ENCODE measurements around the gene BTK. TPM values are rescaled to one million over a fixed set of nuclear protein-coding genes. Genes with fewer than 3 reads are reported as not detected.

BTK gene
- total RNA-seq, 1 donor from 2014 or later: 0.43 TPM

- TF ChIP-seq EZH2 (IDR thresholded peaks at IDR 0.05; ENCODE audit: insufficient read depth, low read length): no peak
- no peak for TF ChIP-seq CTCF (IDR thresholded peaks at IDR 0.05; ENCODE audit: insufficient read depth, low read depth, low read length)
- no peaks in the 10 kb centered on the region for H3K9me3 Mint-ChIP-seq (ENCODE audit: unreplicated experiment)
- FAIRE-seq: peak; percentile 93
These were observed 15.0 kb downstream of the BTK start for GRCh38 chrX:101370888-101371504.

GRCh38 chrX:101369687-101370086 is 16.3 kb downstream of the BTK start:
- H2AFZ ChIP-seq (ENCODE audit: low read depth, low read length): no peak overlapping the region
- H3K4me1 ChIP-seq (ENCODE audit: insufficient read depth, low read length): no peaks in the 10 kb centered on the region
- TF ChIP-seq CTCF (IDR thresholded peaks at IDR 0.05; ENCODE audit: insufficient read depth, low read depth, low read length) (no peak), EZH2 (IDR thresholded peaks at IDR 0.05; ENCODE audit: insufficient read depth, low read length) (no peak)
- no peaks in the 10 kb centered on the region for H3K79me2 ChIP-seq (ENCODE audit: insufficient read depth, low read length)
- no peaks in the 10 kb centered on the region for H4K20me1 ChIP-seq (ENCODE audit: insufficient read depth, low read length)
- Mint-ChIP-seq H3K36me3 (ENCODE audit: low read depth, unreplicated experiment) (no peaks in the 10 kb centered on the region), H3K4me1 (ENCODE audit: low read depth, unreplicated experiment) (no peaks in the 10 kb centered on the region), H3K4me3 (ENCODE audit: unreplicated experiment) (no peak overlapping the region), H3K27ac (ENCODE audit: unreplicated experiment) (no peak overlapping the region), H3K9me3 (ENCODE audit: unreplicated experiment) (no peaks in the 10 kb centered on the region), H3K27me3 (ENCODE audit: low read depth, unreplicated experiment) (no peaks in the 10 kb centered on the region)
- H3K9ac ChIP-seq (ENCODE audit: low read length): no peak overlapping the region
- H3K36me3 ChIP-seq (ENCODE audit: insufficient read depth, low read length): no peaks in the 10 kb centered on the region
- H3K27ac ChIP-seq (ENCODE audit: low read depth, low read length): no peak overlapping the region
- DNase-seq (ENCODE audit: low read depth) (no peak), FAIRE-seq (no peak)
- H3K27me3 ChIP-seq (ENCODE audit: insufficient read depth, low read length): no peaks in the 10 kb centered on the region
- no peak overlapping the region for H3K4me2 ChIP-seq (ENCODE audit: low read length)
- H3K4me3 ChIP-seq (ENCODE audit: insufficient read depth, low read depth, low read length): no peak overlapping the region
- H3K9me3 ChIP-seq (ENCODE audit: insufficient read depth, low read depth, low read length): no peaks in the 10 kb centered on the region

More at GRCh38 chrX:101370888-101371504, 15.0 kb downstream of the BTK start:
- Histone ChIP-seq H2AFZ (ENCODE audit: low read depth, low read length) (no peak overlapping the region), H3K4me3 (ENCODE audit: insufficient read depth, low read depth, low read length) (no peak overlapping the region), H3K4me1 (ENCODE audit: insufficient read depth, low read length) (no peaks in the 10 kb centered on the region), H3K9me3 (ENCODE audit: insufficient read depth, low read depth, low read length) (no peaks in the 10 kb centered on the region), H3K79me2 (ENCODE audit: insufficient read depth, low read length) (no peaks in the 10 kb centered on the region), H3K9ac (ENCODE audit: low read length) (no peak overlapping the region), H3K27ac (ENCODE audit: low read depth, low read length) (no peak overlapping the region), H3K27me3 (ENCODE audit: insufficient read depth, low read length) (no peaks in the 10 kb centered on the region), H4K20me1 (ENCODE audit: insufficient read depth, low read length) (no peaks in the 10 kb centered on the region), H3K4me2 (ENCODE audit: low read length) (no peak overlapping the region), H3K36me3 (ENCODE audit: insufficient read depth, low read length) (no peaks in the 10 kb centered on the region)
- Mint-ChIP-seq H3K27me3 (ENCODE audit: low read depth, unreplicated experiment) (peaks cover 3% of the 10 kb centered on the region), H3K27ac (ENCODE audit: unreplicated experiment) (no peak overlapping the region), H3K4me1 (ENCODE audit: low read depth, unreplicated experiment) (no peaks in the 10 kb centered on the region), H3K4me3 (ENCODE audit: unreplicated experiment) (no peak overlapping the region), H3K36me3 (ENCODE audit: low read depth, unreplicated experiment) (no peaks in the 10 kb centered on the region)
- DNase-seq (ENCODE audit: low read depth): no peak

GRCh38 chrX:101368800-101369199 is 17.2 kb downstream of the BTK start:
- Mint-ChIP-seq H3K36me3 (ENCODE audit: low read depth, unreplicated experiment) (no peaks in the 10 kb centered on the region), H3K9me3 (ENCODE audit: unreplicated experiment) (no peaks in the 10 kb centered on the region), H3K27me3 (ENCODE audit: low read depth, unreplicated experiment) (no peaks in the 10 kb centered on the region), H3K4me3 (ENCODE audit: unreplicated experiment) (no peak overlapping the region), H3K4me1 (ENCODE audit: low read depth, unreplicated experiment) (no peaks in the 10 kb centered on the region), H3K27ac (ENCODE audit: unreplicated experiment) (no peak overlapping the region)
- no peak overlapping the region for H3K9ac ChIP-seq (ENCODE audit: low read length)
- no peaks in the 10 kb centered on the region for H3K4me1 ChIP-seq (ENCODE audit: insufficient read depth, low read length)
- no peaks in the 10 kb centered on the region for H3K9me3 ChIP-seq (ENCODE audit: insufficient read depth, low read depth, low read length)
- no peak overlapping the region for H3K4me3 ChIP-seq (ENCODE audit: insufficient read depth, low read depth, low read length)
- TF ChIP-seq EZH2 (IDR thresholded peaks at IDR 0.05; ENCODE audit: insufficient read depth, low read length): no peak
- no peak overlapping the region for H2AFZ ChIP-seq (ENCODE audit: low read depth, low read length)
- H3K27ac ChIP-seq (ENCODE audit: low read depth, low read length): no peak overlapping the region
- no peaks in the 10 kb centered on the region for H3K79me2 ChIP-seq (ENCODE audit: insufficient read depth, low read length)
- no peaks in the 10 kb centered on the region for H3K36me3 ChIP-seq (ENCODE audit: insufficient read depth, low read length)
- no peak overlapping the region for H3K4me2 ChIP-seq (ENCODE audit: low read length)
- H4K20me1 ChIP-seq (ENCODE audit: insufficient read depth, low read length): no peaks in the 10 kb centered on the region
- H3K27me3 ChIP-seq (ENCODE audit: insufficient read depth, low read length): no peaks in the 10 kb centered on the region
- DNase-seq (ENCODE audit: low read depth) (no peak), FAIRE-seq (peak; percentile 50)
